Fibroblast of mammary gland (primary cell): ENCODE data around the gene MPHOSPH6.

Experiments used
- DNase-seq: peaks from one replicate; pipeline ENCODE4 v3.0.0-alpha.2; 2010; ENCODE audit warnings: low read depth
- H3K4me3 ChIP-seq: 2 replicates; pipeline ENCODE4 v1.5.1; 2011; ENCODE audit warnings: low read depth, mild to moderate bottlenecking, low read length, moderate library complexity; ENCODE audit not compliant: control insufficient read depth
- TF ChIP-seq, protein P1 (sequence below): conservative IDR thresholded peaks from 2 replicates; pipeline ENCODE4 v1.5.1; 2011; ENCODE audit warnings: low read depth, low read length, inconsistent platforms; ENCODE audit not compliant: control insufficient read depth, insufficient read depth

Gene MPHOSPH6

DNA sequence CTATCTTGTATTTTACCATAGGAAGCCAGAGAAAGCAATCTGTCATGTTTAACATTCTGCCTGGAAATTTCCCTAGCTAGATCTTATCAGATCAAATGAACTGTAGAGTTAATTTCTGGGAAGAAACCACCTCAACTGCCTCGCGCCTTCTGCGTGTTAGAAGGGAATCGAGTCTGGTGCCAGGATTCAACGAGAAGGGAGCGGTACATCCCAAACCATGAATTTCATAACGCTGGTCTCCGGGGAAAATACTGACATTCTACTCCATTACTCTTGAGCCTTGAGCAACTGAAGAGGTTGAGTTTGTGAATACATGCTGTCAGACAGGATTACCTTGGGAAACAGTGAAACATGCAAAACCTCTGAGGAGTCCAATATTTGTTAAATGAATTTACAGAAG lies 35.2 kb downstream of the MPHOSPH6 start:
- TF ChIP-seq, protein P1, sequence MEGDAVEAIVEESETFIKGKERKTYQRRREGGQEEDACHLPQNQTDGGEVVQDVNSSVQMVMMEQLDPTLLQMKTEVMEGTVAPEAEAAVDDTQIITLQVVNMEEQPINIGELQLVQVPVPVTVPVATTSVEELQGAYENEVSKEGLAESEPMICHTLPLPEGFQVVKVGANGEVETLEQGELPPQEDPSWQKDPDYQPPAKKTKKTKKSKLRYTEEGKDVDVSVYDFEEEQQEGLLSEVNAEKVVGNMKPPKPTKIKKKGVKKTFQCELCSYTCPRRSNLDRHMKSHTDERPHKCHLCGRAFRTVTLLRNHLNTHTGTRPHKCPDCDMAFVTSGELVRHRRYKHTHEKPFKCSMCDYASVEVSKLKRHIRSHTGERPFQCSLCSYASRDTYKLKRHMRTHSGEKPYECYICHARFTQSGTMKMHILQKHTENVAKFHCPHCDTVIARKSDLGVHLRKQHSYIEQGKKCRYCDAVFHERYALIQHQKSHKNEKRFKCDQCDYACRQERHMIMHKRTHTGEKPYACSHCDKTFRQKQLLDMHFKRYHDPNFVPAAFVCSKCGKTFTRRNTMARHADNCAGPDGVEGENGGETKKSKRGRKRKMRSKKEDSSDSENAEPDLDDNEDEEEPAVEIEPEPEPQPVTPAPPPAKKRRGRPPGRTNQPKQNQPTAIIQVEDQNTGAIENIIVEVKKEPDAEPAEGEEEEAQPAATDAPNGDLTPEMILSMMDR, result no peak
- DNase-seq, result no peak
- no peak overlapping the region for H3K4me3 ChIP-seq

DNA sequence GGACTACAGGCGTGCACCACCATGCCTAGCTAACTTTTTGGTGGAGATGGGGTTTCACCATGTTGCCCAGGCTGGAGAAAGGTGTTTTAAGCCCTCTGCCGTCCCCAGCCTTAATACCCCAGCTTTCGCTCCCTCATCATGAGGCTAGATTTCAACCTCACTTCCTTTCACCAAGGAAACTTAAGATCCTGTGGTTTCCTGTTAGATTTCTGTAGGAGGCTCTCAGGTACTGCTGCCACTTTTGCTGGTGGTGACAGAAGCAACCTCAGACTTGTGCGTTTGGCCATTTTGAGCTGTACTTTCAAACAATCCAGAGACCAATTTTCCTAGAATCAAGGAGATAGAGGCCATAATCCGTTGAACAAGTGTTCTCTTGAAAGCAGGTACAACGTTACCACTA lies 36.2 kb downstream of the MPHOSPH6 start:
- no peak for DNase-seq

DNA sequence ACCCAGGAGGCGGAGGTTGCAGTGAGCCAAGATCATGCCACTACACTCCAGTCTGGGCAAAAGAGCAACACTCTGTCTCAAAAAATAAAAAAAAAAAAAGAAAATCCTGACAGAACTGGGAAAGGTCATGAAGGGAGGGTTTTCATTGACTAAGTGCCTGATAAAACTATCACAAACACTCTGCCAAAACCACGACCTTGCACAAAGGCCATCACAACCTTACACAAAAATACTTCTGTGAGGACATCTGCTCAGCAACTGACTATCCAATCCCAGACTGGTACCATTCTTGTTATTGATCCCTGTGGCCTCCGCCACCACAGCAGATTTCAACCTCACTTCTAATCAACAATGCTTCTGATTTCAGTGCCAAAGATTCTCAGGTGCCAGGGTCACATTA lies 40.1 kb downstream of the MPHOSPH6 start:
- DNase-seq, result no peak
- H3K4me3 ChIP-seq, result no peak overlapping the region
- TF ChIP-seq, protein P1, result no peak

More for the DNA sequence above, 36.2 kb downstream of the MPHOSPH6 start:
- no peak overlapping the region for H3K4me3 ChIP-seq
- TF ChIP-seq, protein P1, result no peak

DNA sequence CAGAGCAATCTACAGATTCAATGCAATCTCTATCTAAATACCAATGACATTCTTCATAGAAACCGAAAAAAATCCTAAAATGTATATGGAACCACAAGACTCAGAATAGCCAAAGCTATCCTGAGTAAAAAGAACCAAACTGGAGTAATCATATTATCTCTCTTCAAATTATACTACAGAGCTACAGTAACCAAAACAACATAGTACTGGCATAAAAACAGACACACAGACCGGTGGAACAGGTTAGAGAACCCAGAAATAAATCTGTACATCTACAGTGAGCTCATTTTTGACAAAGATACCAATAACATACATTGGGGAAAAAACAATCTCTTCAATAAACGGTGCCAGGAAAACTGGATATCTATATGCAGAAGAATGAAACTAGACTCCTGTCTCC lies 45.4 kb downstream of the MPHOSPH6 start:
- TF ChIP-seq, protein P1, result no peak
- no peak overlapping the region for H3K4me3 ChIP-seq
- DNase-seq, result no peak

DNA sequence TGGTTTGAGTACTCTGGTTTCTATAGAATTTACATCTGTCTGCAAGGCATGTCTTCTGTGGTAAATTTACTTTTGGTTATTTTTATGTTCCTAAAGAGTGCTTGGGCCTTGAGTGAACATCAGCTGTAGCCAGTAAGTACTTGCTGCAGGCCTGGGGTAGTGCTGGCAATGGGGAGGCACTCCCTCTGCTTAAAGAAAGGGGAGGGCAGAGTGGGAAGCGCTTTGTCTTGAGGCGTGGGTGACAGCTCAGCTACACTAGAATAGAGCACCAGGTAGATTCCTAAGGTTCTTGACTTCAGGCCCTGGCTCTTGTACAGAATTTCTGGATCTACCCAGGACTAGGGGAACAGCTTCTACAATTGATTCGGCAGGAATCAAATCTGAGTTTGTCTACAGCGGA lies 50.6 kb downstream of the MPHOSPH6 start:
- DNase-seq, result no peak
- H3K4me3 ChIP-seq, result no peak overlapping the region
- TF ChIP-seq, protein P1, result no peak

DNA sequence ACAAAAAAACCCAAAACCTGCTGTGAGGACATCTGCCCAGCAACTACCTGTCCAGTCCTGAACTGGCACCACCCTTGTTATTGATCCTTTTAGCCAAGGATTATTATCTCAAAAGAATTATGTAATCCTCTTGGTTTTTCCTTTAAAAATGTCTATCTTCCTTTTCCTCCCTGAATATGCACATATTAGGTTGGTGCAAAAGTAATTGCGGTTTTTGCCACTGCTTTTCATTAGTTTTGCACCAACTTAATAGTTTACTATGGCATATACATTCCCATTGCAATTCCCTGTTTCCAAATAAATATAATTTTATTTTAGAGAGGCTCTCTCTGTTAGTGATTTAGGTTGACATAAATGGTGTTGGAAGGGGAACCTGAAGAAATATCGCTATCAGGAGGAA lies 51.3 kb downstream of the MPHOSPH6 start:
- TF ChIP-seq, protein P1, result no peak
- DNase-seq, result no peak
- no peak overlapping the region for H3K4me3 ChIP-seq

DNA sequence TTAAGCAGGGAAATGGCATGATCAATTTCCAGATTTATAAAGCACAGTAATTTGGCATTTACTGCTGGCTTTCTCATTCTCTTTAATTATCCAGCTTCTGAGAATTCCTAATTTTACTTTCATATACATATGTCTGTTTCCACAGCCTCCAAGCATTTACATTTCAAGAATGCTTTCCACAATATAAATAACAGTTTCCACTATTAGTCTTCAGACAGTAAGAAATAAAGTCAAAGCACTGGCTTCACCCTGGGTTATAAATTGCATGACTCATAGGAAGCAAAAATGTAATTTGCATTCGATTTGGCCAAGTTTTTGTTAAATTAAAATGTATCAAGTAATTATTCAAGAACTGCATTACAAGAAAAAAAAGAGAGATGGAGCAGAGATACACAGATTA lies 53.5 kb downstream of the MPHOSPH6 start:
- no peak for DNase-seq
- TF ChIP-seq, protein P1, result no peak
- H3K4me3 ChIP-seq, result no peak overlapping the region
